Lung (tissue), 12 donors: ENCODE measurements around the gene CTNND1. TPM values are rescaled to one million over a fixed set of nuclear protein-coding genes. Genes with fewer than 3 reads are reported as not detected.

Experiments
- ATAC-seq: fragments of 200-7000 bp; cut with Tn5 transposase; one replicate; pipeline ENCODE4 v1.9.1; 2020; ENCODE audit warnings: moderate number of reproducible peaks; ENCODE audit not compliant: insufficient read depth, low FRiP score
- DNase-seq, 3 donors: peaks; one replicate each; pipeline ENCODE4 v3.0.0-alpha.2; 2013 to 2017
- H3K27ac ChIP-seq, 2 donors: one replicate each; pipeline ENCODE4 v1.5.1; 2013; ENCODE audit warnings: mild to moderate bottlenecking in 2 of 2, moderate library complexity in 2 of 2, control low read depth in 1 of 2, inconsistent platforms in 1 of 2, low read depth in 1 of 2, low read length in 1 of 2
- H3K27me3 ChIP-seq, 3 donors: one replicate each; pipeline ENCODE4 v1.5.1; 2013; ENCODE audit warnings: low read length in 2 of 3; ENCODE audit not compliant: control insufficient read depth in 3 of 3, insufficient read depth in 3 of 3
- H3K36me3 ChIP-seq, 4 donors: one replicate each; pipeline ENCODE4 v1.5.1; 2013; ENCODE audit warnings: low read length in 4 of 4, mild to moderate bottlenecking in 1 of 4, moderate library complexity in 1 of 4; ENCODE audit not compliant: control insufficient read depth in 4 of 4, insufficient read depth in 4 of 4
- H3K4me1 ChIP-seq, 5 donors: one replicate each; pipeline ENCODE4 v1.5.1; 2013; ENCODE audit warnings: low read length in 5 of 5, mild to moderate bottlenecking in 2 of 5, moderate library complexity in 1 of 5; ENCODE audit not compliant: control insufficient read depth in 5 of 5, insufficient read depth in 5 of 5
- H3K4me3 ChIP-seq: one replicate; pipeline ENCODE4 v1.5.1; 2013; ENCODE audit warnings: mild to moderate bottlenecking, control low read depth, moderate library complexity
- H3K9ac ChIP-seq, 2 donors: one replicate each; pipeline ENCODE4 v1.5.1; 2013; ENCODE audit warnings: low read length in 2 of 2, control low read depth in 1 of 2; ENCODE audit not compliant: insufficient read depth in 1 of 2
- H3K9me3 ChIP-seq, 4 donors: one replicate each; pipeline ENCODE4 v1.5.1; 2013; ENCODE audit warnings: low read length in 3 of 4, mild to moderate bottlenecking in 1 of 4, moderate library complexity in 1 of 4; ENCODE audit not compliant: control insufficient read depth in 4 of 4, insufficient read depth in 3 of 4
- WGBS, 2 donors: extraction: QIAGEN DNeasy Blood & Tissue Kit; methylation state at CpG; one replicate each; pipeline ENCODE4 v1.1.7; 2013; 5-methylcytosine and 5-hydroxymethylcytosine counted together
- polyA plus RNA-seq, 2 donors: library from polyadenylated mRNA; stranded (reverse); fragments of 200-250 nt; gene quantifications; one replicate each; pipeline ENCODE4 v1.2.1, GENCODE V29; 2013
- total RNA-seq, 2 donors: library from RNA; depleted of rRNA in 1 of 2; stranded (reverse); fragments of >200 nt in 1 of 2; gene quantifications; one replicate each; pipeline ENCODE4 v1.2.1, GENCODE V29; 2014 to 2021
- TF ChIP-seq, protein P1 (sequence below): IDR thresholded peaks from 2 replicates; pipeline ENCODE4 v1.5.1; 2012; ENCODE audit warnings: mild to moderate bottlenecking; ENCODE audit errors: control extremely low read depth, extremely low read depth
- donor health status: control.
- donor health status: control.
- donor health status: Bipolar disorder and iron deficiency.
- donor health status: healthy.
- donor health status: DM: yes; HTN: yes; CAD: no.

The CTNND1 gene
- total and polyA plus RNA-seq, 4 donors, result 36.5 to 423 (median 128) TPM

DNA sequence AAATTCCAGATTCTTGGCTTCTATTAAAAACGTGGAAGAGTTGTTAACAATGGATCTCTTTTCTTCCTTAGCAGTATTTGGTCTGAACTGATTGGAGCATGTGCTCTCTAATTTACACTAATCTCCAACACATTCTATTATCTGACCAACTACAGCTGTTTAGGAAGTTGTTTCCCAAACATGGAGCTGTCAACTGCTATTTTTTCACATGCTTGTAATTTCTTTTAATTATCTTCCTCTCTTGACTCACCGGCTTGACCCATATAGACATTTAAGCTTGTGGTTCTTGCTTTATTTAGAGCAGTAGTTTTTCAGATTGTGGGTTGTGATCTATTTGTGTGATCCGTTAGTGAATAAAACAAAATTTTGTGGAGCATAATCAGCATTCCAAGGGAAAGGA, 40.8 kb downstream of the CTNND1 start:
- Histone ChIP-seq H3K4me1 (peaks cover 0 to 18% (median 16%) of the 10 kb centered on the region in 5 donors), H3K27me3 (no peaks in the 10 kb centered on the region), H3K36me3 (peaks cover 22 to 61% (median 41%) of the 10 kb centered on the region in 4 donors), H3K27ac (no peak overlapping the region), H3K4me3 (no peak overlapping the region), H3K9ac (no peak overlapping the region), H3K9me3 (no peaks in the 10 kb centered on the region)
- TF ChIP-seq, protein P1, sequence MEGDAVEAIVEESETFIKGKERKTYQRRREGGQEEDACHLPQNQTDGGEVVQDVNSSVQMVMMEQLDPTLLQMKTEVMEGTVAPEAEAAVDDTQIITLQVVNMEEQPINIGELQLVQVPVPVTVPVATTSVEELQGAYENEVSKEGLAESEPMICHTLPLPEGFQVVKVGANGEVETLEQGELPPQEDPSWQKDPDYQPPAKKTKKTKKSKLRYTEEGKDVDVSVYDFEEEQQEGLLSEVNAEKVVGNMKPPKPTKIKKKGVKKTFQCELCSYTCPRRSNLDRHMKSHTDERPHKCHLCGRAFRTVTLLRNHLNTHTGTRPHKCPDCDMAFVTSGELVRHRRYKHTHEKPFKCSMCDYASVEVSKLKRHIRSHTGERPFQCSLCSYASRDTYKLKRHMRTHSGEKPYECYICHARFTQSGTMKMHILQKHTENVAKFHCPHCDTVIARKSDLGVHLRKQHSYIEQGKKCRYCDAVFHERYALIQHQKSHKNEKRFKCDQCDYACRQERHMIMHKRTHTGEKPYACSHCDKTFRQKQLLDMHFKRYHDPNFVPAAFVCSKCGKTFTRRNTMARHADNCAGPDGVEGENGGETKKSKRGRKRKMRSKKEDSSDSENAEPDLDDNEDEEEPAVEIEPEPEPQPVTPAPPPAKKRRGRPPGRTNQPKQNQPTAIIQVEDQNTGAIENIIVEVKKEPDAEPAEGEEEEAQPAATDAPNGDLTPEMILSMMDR, result no peak
- 69 to 79% methylated on average over 3 of the region's 3 CpGs for WGBS, 2 donors
- ATAC-seq, result no peak
- DNase-seq, result no peak

DNA sequence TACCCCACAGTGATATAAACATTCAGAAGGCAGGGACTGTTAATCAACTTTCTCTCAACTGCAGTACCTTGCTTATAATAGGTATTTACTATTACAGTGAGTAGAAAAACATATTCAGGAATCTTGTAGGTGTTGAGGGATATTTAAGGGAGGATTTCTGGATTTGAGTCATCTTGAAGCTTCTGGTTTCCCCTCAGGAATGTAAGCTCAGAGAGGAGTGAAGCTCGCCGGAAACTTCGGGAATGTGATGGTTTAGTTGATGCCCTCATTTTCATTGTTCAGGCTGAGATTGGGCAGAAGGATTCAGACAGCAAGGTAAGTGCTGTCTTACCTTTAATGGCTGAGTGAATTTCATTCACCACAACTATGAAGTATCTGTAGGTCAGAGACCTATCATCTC, 42.9 kb downstream of the CTNND1 start:
- Histone ChIP-seq H3K4me3 (no peak overlapping the region), H3K9ac (no peak overlapping the region), H3K27ac (no peak overlapping the region), H3K36me3 (peaks cover 26 to 70% (median 54%) of the 10 kb centered on the region in 4 donors), H3K27me3 (no peaks in the 10 kb centered on the region), H3K4me1 (peaks cover 0 to 11% (median 7%) of the 10 kb centered on the region in 5 donors), H3K9me3 (no peaks in the 10 kb centered on the region)
- WGBS, 2 donors, result 90 to 94% methylated on average over 3 of the region's 3 CpGs
- TF ChIP-seq, protein P1, result no peak
- DNase-seq (no peak), ATAC-seq (no peak)

DNA sequence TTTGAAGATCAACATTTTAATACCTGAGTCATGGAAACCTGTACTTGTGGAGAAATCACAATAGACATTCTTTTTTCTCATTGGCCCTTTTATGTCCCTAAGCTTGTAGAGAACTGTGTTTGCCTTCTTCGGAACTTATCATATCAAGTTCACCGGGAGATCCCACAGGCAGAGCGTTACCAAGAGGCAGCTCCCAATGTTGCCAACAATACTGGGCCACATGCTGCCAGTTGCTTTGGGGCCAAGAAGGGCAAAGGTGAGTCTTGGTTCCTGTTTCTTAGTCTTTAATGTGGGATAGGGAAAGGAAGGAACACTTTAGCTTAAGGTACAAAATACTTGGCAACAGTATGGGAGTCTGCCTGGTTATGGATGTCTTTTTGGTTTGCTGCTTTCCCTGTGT, 44.2 kb downstream of the CTNND1 start:
- Histone ChIP-seq H3K36me3 (peaks cover 31 to 73% (median 64%) of the 10 kb centered on the region in 4 donors), H3K4me1 (peaks cover 0 to 7% (median 3%) of the 10 kb centered on the region in 5 donors), H3K9ac (no peak overlapping the region), H3K9me3 (no peaks in the 10 kb centered on the region), H3K27me3 (no peaks in the 10 kb centered on the region), H3K27ac (no peak overlapping the region), H3K4me3 (no peak overlapping the region)
- 84 to 94% methylated on average over 3 of the region's 3 CpGs for WGBS, 2 donors
- TF ChIP-seq, protein P1, result no peak
- DNase-seq (no peak), ATAC-seq (no peak)

DNA sequence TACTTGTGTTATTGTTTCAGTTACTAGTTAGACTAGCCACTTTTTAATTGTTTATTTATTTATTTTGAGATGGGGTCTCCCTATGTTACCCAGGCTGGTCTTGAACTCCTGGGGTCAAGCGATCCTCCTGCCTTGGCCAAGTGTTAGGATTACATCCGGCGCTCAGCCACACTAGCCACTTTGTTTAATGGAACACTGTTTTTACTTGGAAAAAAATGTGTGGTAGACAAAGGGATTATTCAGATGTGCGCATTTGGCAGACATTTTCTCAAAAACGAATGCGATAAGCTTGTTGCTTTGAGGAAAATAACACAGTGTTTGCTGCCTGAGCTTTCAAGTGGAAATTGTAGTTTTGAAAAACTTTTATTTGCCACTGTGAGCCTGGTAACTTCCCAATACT, 51.0 kb downstream of the CTNND1 start:
- no peak overlapping the region for H3K9ac ChIP-seq
- no peak overlapping the region for H3K4me3 ChIP-seq
- H3K36me3 ChIP-seq, result peaks cover 34 to 75% (median 67%) of the 10 kb centered on the region in 4 donors
- H3K9me3 ChIP-seq, result no peaks in the 10 kb centered on the region
- no peak for DNase-seq
- no peaks in the 10 kb centered on the region for H3K27me3 ChIP-seq
- WGBS, 2 donors, result 91 to 97% methylated on average over 6 of the region's 6 CpGs
- no peak overlapping the region for H3K27ac ChIP-seq
- ATAC-seq, result no peak
- TF ChIP-seq, protein P1, result no peak
- H3K4me1 ChIP-seq, result no peaks in the 10 kb centered on the region
